NCI-H748 treated with DMSO at 0.1 percent for 48 hours (cell line): ENCODE results near the gene NEO1.
"Not testable (repeated sequence)": the region's sequence is repeated elsewhere in the genome, so short reads cannot be mapped to it uniquely, and the experiment has no call there.

ENCODE experiments used
- DNase-seq: peaks from one replicate; lab custom pipeline; 2025; lab: John Stamatoyannopoulos, UW

NEO1 gene

DNA sequence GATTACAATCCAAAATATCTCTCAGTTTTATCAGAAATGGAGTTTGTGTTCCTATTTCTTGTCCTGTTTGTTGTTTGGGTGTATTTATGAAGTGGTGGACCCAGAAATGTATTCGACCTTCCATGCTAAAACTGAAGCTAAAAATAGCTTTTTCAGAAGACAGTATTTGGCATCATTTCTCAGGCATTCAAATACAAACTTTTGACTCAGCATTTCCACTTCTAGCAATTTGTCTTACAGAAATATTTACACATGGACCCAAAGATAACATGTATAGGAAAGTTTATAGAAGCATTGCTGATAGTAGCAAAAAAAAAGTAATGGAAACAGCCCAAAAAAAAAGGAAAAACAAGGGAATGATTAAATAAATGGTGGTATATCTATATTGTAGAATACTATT, 160.2 kb downstream of the NEO1 start:
- no peak for DNase-seq

- not testable (repeated sequence) for DNase-seq
Measured at GRCh38 chr15:73221450-73221849, 169.2 kb downstream of the NEO1 start.

DNA sequence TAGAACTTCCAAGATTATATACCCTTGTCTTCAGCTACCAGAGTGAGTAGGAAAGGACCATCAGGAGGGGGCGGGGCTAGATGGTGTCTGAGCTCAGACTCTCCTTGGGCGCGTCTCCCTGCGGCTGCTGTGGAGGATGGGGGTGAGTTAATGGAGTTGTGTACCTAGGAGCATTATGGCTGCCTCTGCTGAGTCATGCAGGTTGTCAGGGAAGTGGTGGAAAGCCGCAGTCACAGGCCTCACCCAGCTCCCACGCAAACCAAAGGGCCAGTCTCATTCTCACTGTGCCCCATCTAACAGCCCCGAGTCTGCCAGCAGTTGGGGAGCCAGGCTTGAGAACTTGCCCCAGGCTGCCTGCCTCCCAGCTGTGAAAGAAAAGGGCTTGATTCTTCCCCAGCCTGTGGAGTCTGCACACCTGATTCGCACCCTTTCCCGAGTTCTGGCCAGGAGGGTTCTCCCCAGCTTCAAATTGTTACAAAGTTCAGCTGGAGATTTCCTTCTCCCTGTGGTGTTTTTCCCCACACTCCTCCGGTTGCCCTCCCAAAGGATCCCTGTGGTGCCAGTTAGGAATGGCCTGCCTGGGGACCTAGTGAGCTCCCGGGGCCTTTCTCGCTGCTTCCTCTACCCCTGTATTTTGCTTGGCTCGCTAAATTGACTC, 173.2 kb downstream of the NEO1 start:
- no peak for DNase-seq

- no peak for DNase-seq
Measured at GRCh38 chr15:73226093-73226814, 174.0 kb downstream of the NEO1 start.

- DNase-seq, result no peak
Measured at GRCh38 chr15:73227433-73228056, 175.3 kb downstream of the NEO1 start.

DNA sequence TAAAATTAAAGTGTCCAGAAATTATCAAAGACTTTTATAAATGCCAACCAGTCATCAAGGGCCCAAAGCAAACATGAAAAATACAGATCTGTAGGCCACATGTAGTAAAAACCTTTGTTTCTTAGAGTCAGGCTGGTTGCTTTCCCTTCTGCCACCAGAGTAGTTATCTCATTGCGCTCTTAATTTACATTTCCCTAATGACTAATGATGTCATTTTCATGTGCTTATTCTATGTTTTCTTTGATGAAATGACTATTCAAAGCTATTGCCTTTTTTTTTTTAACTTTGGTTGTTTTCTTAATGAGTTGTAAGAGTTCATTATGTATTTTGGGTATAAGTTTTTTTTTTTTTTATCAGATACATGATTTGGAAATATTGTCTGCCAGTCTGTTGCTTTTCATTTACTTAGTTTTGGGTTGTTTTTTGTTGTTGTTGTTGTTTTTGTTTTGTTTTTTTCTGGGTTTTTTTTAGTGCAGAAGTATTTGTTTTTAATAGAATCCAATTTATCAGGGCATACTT, 175.9 kb downstream of the NEO1 start:
- no peak for DNase-seq

GRCh38 chr15:73231661-73232419, 179.6 kb downstream of the NEO1 start:
- no peak for DNase-seq

DNA sequence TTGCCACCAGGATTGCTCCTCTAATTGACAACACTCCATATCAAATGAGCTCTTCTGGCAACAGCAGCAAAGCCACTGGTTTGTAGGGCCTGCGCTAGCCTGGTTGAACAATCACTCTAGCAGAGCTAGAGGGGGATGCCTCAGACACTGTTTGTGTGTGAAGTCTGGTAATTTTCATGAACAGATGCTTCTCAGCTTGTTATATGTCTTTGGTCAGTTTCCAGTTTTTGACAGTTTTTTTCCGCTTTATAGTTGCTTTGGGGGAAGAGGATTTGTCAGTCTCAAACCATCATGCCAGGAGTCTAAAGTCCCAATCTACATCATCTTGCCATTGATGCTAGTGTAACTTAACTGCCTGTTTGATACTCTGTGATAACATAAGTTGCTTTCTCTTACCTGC, 180.5 kb downstream of the NEO1 start:
- DNase-seq, result no peak

DNA sequence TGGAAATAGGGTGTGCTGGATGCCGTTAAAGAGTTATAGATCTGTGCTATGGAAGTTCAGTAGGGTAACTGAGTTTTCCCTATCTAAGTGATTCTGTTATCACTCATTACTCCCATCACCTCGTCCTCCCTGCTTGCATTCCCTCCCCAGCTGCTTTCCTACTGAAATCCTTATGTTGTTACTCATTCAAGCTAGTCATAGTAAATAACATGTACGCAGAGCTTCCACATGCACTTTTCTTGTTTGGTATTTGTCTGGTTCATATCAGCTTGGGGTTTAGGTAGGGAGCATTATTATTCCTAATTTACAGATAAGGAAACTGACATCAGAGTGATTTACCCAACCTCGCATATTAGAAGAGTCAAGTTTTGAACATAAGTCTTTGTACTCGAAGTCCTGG, 181.4 kb downstream of the NEO1 start:
- no peak for DNase-seq

- DNase-seq, result no peak
Measured at GRCh38 chr15:73237910-73238309, 185.6 kb downstream of the NEO1 start.

- peak; percentile 3 for DNase-seq
Measured at GRCh38 chr15:73239564-73240215, 187.4 kb downstream of the NEO1 start.

DNA sequence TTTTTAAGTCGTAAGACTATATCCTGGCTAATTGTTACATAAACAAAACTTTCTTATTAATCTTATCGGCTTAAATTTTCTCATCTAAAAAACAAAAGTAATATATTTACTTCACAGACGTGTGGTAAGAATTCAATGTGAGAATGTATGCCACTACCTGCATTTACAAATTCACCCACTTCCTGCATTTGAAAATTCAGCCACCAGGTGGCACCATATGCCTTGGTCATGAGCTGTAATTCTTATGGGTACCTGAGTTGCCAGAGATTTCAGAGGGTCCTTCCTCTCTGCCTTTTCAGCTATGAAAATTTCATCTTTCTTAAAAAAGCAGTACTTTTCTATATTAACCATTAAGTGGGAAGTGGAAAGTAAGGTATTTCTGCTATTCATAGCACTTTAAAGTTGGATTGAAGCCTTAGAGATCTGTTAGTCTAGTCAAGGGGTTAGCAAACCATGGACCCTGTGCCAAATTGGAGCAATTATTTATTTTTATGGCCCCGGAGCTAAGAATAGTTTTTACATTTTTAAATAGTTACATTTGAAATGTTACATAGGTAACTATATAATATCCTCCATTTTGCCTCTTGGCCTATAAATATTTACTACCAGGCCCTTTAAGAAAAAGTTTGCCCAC, 188.7 kb downstream of the NEO1 start:
- no peak for DNase-seq

GRCh38 chr15:73244333-73244732, 192.1 kb downstream of the NEO1 start:
- peak; percentile 10 for DNase-seq

- no peak for DNase-seq
Measured at GRCh38 chr15:73246439-73246838, 194.2 kb downstream of the NEO1 start.

- no peak for DNase-seq
Measured at GRCh38 chr15:73246898-73247297, 194.6 kb downstream of the NEO1 start.

DNA sequence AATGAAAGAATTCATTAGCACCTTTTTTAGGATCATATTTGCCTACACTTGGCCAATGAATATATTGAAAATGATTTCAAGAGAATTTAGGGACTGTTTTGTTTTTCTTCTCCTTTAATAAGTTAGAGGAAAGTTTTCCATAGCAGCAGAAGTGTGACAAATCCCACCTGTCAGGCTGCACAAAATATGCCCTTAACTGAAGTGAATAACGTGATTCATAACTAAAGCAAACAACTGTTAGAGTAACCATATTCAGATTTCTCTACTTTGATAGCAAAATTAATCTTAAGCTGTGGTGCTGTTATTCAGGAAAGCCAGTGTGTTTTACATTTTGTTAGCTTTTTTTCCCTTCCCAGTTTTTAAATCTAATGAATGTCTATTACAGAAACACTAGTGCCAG, 195.1 kb downstream of the NEO1 start:
- no peak for DNase-seq

- no peak for DNase-seq
Measured at GRCh38 chr15:73249499-73249898, 197.2 kb downstream of the NEO1 start.

GRCh38 chr15:73254598-73254997, 202.3 kb downstream of the NEO1 start:
- DNase-seq, result no peak

DNA sequence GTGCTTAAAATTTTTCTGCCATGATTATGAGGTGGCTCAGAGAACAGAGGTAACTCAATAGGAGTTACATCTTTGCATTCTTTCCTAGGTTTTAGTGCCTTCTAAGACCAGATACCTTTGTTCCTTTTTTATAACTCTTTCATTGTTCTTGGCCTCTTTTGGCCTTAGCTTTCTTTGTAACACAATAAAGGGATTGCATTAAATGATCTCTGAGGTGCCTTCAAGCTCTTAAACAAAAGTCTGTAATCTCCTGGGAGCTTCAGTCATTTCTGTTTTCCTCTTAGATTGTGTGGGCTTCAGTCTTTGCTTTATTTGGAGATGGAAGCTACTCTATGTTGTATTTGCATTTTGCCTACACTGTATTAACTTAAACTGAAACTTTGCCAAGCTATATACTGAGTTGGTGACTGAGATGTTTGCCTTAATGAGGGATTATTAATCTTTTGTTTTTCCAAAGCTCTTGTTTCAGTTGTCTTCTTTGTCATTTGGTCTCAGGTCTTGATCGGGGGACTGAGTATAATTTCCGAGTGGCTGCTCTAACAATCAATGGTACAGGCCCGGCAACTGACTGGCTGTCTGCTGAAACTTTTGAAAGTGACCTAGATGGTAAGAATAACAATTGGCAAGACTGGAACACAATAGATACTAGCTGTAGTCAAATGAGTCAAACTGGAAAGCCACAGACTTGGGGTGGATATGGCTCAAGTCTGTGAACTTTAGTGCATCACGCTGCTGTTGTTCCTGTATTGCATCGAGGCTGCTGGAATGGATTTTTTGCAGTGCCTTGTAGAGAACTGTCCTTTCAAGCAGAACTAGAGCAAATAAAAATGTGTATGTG, 206.2 kb downstream of the NEO1 start:
- DNase-seq, result no peak

DNA sequence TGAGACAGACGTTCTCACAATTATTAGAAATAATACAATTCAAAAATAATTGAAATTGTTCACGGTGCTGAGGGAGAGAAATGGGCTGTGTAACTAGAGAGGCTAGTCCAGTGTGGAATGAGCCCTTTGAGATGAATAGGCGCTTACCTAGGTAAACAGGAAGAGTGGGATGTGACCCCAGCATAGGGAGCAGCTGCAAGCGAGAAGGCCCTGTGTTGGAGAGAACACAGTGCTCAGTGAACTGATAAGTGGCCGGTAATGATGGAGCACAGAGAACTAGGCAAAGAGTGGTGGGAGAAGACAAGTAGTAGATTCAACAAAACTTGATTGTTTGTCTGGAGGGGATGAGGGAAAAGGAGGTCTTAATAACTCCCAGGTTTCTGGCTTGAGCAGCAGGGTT, 212.6 kb downstream of the NEO1 start:
- no peak for DNase-seq
